Stimulated activated CD8-positive, alpha-beta memory T cell treated with anti-CD3 and anti-CD28 coated beads, Interleukin-15, amount 100 ng/mL, for 1 hour (primary cell): ENCODE data around the gene NBEAL1.
"Not testable (repeated sequence)": the region's sequence is repeated elsewhere in the genome, so short reads cannot be mapped to it uniquely, and the experiment has no call there.

ENCODE experiments used
- DNase-seq: peaks from one replicate; pipeline ENCODE4 v3.0.0-alpha.2; 2020; ENCODE audit warnings: low read depth

The NBEAL1 gene

DNA sequence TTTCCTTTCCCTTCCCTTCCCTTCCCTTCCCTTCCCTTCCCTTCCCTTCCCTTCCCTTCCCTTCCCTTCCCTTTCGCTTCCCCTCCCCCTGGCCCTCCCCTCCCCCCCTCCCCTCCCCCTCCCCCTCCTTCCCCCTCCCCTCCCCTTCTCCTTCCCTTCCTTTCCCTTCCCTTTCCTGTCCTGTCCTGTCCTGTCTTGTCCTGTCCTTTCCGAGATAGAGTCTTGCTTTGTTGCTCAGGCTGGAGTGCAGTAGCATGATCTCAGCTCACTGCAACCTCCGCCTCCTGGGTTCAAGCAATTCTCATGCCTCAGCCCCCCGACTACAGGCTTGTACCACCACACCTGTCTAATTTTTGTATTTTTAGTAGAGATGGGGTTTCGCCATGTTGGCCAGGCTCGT lies 24.5 kb downstream of the NBEAL1 start:
- not testable (repeated sequence) for DNase-seq

DNA sequence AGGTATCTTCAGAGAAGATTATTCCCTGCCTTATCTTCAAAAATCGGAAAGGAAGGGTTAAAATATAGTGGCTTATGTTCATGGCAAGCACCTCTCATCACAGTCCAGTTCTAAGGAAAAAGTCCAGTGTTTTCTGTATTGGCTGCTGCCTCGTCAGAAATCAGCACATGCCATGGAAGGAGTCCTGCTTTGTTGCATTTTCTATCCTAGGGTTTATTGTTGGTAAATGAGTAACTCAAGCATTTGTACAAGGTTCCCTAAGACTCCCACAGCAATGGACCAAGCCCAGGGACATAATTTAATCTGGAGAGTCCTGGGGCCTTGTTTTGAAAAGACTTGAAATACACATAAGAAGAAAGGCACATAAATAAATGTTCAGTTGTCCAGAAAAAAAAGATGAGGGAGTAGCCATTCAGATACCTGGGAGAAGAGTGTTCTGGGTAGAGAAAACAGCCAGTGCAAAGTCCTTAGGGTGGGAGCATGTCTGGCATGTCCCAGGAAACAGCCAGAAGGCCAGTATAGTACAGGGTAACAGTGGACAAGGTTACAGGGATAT lies 26.4 kb downstream of the NBEAL1 start:
- DNase-seq = no peak

DNA sequence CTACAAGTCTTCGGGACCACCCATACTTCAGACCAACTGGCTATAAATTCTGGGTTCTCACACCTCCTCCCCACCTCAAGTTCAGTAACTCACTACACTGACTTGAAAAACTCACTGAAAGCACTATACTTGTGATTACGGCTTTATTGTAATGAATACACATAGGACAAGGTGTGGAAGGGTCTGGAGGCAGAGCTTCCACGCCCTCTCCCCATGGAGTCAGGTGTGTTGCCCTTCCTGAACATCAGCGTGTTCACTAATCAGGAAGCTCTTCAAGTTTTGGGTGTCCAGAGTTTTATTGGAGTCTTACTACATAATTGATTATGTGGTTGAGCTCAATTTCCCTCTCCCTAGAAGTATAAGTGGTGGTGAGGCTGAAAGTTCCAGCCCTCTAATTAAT lies 27.5 kb downstream of the NBEAL1 start:
- no peak for DNase-seq

DNA sequence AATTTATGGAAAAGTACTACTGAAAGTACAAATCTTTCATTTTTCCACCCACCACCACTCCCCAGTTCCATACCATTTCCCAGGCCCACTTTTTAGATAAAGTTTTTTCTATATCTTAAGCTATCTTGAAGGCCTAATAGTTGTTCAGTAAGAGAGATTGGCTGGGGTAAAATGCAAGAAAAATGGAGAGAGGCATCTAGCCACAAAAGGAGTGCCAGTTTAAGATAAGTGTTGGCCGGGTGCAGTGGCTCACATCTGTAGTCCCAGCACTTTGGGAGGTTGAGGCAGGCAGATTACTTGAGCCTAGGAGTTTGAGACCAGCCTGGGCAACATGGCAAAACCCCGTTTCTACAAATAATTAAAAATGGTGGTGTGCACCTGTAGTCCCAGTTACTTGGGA lies 28.6 kb downstream of the NBEAL1 start:
- DNase-seq = no peak

DNA sequence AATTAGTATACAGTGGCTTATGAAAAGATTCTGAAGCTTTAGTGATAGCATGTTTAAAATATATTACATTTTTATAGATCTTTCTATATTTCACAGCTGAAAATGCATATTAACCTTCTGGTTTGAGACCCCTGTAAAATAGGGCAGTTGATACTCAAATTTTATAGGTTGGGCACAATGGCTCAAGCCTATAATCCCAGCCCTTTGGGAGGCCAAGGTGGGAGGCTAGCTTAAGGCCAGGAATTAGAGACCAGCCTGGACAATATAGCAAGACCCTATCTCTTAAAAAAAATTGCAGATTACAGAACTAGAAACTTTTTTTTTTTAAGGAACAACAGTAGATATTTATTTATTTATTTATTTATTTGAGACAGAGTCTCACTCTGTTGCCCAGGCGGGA lies 31.2 kb downstream of the NBEAL1 start:
- no peak for DNase-seq

DNA sequence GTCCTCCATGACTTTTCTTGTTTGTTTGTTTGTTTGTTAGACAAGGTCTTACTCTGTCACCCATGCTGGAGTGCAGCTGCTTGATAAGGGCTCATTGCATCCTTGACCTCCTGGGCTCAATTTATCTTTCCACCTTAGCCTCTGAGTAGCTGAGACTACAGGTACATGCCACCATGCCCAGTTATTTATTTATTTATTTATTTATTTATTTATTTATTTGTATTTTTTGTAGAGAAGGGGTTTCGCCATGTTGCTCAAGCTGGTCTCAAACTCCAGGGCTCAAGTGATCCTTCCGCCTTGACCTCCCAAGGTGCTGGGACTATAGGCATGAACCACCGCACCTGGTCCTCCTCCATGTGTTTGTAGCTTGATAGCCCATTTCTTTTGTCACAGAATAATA lies 37.9 kb downstream of the NBEAL1 start:
- DNase-seq = no peak

DNA sequence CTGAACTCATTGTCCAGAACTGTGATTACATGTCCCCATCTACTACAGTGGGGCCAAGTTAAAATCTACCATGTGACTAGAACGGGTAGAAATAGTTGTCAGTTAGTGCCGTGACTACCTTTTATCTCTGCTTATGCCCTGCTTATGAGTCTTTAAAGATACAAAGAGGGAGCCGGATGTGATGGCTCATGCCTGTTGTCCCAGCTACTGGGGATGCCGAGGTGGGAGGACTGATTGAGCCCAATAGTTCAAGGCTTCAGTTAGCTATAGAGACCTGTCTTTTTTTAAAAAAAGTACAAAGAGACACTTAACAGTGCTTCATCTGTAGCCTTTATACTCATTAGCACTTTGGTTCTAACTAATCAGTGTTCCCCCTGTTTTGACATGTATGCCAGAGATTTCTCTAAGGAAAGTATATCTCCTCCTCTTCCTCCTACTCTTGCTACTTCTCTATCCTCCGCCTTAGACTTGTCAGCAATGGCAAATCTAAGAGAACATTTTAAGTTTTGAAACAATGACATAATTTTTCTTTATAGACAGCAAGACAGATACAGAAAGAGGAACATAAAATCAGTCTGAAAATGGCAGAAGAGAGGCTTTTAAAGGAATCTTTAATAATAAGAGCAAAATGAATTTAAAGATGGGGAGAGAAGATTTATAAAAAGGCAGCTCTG lies 45.0 kb downstream of the NBEAL1 start:
- DNase-seq = no peak

DNA sequence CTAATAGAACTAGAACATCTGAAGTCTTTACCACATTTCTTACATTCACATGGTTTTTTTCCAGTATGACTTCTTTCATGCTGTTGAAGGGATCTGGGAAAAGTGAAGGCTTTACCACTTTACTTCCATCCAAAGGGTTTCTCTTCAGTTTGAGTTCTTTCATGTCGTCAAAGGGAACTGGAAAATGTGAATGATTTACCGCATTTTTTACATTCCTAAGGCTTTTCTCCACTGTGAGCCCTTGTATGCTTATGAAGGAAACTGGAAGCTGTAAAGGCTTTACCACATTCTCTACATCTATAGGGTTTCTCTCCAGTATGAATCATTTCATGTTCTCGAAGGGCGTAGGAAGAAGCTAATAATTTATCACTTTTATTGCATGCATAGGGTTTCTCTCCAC lies 46.7 kb downstream of the NBEAL1 start:
- no peak for DNase-seq

DNA sequence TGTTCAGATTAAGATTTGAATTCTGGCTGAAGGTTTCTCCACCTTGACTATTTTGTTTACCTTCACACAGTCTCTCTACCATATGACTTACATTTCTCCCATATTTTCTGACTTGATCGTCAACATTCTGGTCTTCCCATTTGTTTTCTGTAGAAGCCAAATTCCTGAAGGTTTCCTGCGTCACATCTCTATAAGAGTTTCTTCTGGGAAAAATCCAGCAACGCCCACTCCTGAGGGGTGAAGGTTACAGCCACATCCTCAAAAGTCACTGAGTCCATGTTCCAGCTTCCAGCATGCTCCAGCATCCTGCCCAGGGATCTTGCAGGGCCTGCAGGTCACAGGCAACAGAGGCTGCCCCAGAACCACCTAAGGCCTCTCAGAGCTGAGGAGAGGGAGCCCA lies 47.5 kb downstream of the NBEAL1 start:
- DNase-seq = no peak

DNA sequence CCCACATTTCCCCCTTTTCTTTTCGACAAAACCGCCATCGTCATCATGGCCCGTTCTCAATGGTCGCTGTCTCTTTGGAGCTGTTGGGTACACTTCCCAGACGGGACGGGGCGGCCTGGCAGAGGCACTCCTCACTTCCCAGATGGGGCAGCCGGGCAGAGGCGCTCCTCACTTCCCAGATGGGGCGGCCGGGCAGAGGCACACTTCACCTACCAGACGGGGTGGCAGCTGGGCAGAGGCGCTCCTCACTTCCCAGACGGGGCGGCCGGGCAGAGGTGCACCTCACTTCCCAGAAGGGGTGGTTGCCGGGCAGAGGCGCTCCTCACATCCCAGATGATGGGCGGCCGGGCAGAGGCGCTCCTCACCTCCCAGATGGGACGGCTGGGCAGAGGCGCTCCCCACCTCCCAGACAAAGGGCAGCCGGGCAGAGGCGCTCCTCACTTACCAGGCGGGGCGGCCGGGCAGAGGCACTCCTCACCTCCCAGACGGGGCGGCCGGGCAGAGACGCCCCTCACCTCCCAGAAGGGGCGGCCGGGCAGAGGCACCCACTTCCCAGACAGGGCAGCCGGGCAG lies 51.9 kb downstream of the NBEAL1 start:
- DNase-seq = not testable (repeated sequence)

DNA sequence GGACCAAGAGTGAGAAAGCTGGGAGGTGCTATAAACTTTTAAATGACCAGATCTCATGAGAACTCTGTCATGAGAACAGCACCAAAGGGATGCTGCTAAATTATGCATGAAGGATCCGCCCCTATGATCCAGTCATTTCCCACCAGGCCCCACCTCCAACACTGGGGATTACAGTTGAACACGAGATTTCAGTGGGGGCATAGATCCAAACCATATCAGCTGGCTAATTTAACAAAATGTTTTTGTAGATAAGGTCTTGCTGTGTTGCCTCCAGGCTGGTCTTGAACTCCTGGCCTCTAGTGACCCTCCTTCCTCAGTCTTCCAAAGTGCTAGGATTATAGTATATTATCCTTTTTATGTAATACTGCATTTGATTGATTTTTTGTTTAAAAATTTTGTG lies 56.0 kb downstream of the NBEAL1 start:
- DNase-seq = no peak

DNA sequence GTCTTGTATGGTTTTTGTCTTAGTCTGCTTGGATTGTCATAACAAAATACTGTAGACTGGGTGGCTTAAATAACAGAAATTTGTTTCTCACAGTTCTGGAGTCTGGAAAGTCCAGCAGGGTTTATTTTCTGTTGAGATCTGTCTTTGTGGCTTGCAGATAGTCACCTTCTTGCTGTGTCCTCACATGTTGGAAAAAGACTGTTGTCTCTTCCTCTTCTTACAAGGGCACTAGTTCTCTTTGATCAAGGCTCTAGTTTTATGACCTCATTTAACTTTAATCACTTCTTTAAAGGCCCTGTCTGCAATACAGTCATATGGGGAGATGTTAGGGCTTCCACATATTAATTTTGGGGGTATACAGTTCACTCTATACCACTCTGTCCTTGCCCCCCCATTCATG lies 56.5 kb downstream of the NBEAL1 start:
- DNase-seq = no peak

DNA sequence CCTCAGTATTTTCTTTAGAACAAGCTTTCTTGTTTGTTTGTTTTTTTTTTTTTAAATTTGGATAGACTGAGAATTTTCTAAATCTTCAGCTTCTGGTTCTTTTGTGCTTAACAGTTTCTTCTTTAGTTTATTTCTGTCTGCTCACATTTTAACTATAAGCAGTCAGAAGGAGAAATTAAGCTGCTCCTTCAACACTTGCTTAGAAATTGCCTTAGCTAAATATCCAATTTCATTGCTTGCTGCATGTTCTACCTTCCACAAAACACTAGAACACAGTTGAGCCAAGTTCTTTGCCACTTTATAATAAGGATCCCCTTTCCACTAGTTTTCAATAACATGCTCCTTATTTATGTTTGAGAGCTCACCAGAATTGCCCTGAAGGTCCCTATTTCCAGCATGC lies 57.7 kb downstream of the NBEAL1 start:
- no peak for DNase-seq

DNA sequence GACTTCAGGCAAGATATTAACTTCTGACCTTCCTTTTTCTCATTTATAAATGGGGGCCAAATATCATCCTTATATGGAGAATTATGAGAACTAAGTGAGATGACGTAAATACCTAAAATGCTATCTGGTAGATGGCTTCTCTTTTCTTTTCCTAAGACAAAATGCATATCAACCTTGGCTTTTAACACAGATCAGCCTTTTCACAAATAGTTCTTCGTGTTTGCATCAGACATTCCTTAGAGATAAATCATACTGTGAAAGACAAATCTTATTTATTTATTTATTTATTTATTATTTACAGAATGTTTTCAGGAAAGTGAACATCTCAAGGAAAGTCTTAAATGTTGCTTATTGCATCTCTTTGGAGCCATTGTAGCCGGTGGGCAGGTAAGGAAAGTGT lies 62.8 kb downstream of the NBEAL1 start:
- DNase-seq = no peak

DNA sequence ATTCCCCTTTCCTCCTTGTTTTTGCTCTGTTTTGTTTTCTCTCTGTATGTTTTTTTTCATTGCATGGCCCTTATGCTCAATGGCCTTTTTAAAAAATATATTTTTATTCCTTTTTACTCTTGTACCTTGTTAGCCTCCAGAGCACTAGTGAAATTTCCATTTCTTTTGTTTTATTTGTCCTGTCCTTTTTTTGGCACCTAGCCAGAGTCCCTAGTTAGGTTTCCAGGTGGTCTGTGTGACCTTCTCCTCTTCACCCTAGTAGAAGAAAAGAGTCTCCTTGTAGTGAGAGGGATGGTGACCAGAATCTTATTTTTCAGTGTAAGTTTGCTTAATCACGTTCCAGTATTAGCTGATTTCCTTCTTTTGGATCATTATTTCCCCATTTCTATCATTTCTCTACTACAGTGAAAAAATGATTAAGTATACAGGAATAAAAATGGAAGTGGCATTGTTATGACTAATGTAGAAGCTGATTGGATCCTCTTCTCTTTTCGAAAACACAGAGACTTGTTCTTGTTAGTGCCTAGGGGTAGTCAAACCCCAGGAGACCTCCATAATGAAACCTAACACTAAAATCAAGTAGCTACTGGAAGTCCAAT lies 65.9 kb downstream of the NBEAL1 start:
- no peak for DNase-seq

DNA sequence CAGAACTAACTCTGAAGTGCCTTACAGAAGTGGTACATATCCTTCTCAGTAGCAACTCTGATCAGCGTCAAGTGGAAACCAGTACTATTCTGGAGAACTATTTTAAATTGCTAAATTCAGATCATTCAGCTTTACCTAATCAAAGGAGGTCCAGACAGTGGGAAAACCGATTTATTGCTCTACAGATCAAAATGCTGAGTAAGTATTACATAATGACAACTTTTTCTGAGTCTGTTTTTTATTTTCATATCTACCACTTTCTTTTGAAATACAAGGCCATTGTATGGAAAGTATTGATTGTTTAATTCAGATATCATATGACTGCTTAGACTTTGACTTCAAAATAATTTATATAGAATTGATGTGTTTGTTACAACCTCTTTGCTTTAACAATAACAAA lies 68.7 kb downstream of the NBEAL1 start:
- DNase-seq = no peak

DNA sequence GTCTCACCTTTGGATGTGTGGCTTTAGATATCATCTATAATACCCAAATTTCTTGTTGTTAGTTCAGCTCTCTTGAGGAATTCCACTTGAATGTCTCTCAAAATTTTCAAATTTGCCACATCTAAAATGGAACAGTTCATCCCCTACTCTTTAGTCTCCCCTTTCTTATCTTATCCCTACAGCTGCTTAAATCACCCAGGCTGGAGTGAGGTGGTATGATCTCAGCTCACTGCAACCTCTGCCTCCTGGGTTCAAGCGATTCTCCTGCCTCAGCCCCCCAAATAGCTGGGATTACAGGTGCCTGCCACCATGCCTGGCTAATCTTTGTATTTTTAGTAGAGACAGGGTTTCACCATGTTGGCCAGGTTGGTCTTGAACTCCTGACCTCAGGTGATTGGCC lies 71.7 kb downstream of the NBEAL1 start:
- not testable (repeated sequence) for DNase-seq

DNA sequence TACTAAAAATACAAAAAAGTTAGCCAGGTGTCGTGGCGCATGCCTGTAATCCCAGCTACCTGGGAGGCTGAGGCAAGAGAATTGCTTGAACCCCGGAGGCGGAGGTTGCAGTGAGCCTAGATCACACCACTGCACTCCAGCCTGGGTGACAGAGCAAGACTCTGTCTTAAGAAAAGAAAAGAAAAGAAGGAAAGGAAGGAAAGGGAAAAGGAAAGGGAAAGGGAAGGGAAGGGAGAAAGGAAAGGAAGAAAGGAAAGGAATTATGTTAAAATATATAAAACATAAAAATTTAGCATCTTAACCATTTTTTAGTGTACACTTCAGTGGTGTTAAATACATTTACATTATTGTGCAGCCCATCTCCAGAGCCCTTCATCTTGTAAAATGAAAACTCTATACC lies 76.0 kb downstream of the NBEAL1 start:
- not testable (repeated sequence) for DNase-seq

DNA sequence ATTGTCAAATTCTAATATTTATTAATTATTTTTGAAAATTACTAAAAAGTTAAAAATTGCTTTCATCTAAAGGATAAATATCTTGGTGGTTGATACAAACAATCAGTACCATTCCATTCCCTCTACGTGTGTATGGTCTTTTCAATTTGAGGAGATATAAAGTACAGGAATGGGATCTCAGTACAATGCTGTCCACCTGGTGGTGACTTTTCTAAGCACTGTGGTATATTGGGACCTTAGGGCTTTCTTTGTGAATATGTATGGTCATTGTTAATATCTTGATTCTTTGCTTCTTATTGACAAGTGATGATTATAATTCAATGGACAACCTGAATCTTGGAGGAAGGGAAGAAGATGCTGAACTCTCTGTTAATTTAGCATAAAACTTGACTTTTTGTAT lies 83.1 kb downstream of the NBEAL1 start:
- DNase-seq = no peak

DNA sequence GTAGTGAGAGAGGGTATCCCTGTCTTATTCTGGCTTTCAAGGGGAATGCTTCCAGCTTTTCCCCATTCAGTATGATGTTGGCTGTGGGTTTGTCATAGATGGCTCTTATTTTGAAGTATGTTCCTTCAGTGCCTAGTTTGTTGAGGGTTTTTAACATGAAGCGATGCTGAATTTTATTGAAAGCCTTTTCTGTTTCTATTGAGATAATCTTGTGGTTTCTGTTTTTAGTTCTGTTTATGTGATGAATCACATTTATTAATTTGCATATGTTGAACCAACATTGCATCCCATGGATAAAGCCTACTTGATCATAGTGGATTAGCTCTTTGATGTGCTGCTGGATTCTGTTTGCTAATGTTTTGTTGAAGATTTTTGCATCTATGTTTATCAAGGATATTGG lies 87.7 kb downstream of the NBEAL1 start:
- DNase-seq = not testable (repeated sequence)

DNA sequence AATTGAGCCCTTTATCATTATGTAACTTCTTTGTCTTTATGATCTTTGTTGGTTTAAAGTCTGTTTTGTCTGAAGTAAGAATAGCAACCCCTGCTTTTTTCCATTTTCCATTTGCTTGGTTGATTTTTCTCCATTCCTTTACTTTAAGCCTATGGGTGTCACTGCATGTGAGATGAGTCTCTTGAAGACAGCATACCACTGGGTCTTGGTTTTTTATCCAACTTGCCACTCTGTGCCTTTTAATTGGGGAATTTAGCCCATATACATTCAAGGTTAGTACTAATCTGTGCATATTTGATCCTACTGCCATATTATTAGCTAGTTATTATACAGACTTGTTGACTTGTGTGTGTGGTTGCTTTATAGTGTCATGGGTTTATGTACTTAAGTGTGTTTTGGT lies 89.6 kb downstream of the NBEAL1 start:
- DNase-seq = no peak

DNA sequence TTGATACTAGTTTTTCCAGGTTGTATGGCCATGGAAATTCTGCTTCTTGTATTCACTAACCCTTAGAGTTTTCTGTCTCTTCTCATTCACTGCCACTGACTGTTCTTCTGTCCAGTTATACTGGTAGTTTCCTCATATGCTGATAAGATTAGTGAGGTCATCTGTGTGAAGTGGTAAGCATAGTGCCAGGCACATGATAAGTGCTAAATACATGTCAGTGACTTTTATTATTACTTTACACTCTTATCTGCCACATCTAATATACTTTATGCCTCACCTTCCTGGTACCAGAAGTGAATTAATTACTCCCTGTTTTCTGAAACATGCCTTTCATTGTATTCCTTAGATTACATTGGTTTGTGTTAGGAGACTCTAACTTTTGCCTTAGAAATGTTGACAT lies 91.3 kb downstream of the NBEAL1 start:
- DNase-seq = no peak

DNA sequence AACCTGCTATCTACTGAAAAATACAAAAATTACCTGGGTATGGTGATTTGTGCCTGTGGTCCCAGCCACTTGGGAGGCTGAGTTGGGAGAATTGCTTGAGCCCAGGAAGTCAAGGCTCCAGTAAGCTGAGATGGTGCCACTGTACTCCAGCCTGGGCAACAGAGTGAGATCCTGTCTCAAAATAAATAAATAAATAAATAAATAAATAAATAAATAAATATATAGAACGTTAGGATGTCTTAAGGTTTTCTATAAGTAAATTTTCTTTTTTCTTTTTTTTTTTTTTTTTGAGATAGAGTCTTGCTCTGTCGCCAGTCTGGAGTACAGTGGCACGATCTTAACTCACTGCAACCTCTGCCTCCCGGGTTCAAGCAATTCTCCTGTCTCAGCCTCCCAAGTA lies 95.8 kb downstream of the NBEAL1 start:
- DNase-seq = not testable (repeated sequence)

DNA sequence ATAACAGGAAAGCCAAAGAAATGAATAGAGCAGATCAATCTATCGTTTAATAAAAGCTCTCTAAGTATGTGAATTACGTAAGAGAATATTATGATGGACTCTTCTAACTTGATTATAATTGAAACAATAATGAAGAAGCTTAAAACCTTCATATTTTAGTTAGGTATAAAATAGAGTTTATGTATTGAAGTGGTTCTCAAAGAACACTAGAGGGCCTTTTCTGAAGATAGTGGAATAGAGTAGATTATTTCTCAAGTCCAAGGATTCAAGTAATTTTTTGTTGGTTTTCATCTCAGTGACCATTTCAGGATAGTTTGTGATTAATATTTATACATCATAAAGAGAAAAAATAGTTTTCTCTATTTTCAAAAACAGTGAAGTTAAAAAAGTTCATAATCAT lies 97.7 kb downstream of the NBEAL1 start:
- no peak for DNase-seq
